H1 (cell line): Measurements from ENCODE around the gene TAF4. TPM values are rescaled to one million over a fixed set of nuclear protein-coding genes. Genes with fewer than 3 reads are reported as not detected.

ENCODE experiments used
- CTCF ChIA-PET: fragments of 300-600 bp; sonication (Branson Sonifier 250); formaldehyde crosslinking; loops from one replicate; lab custom pipeline; 2021; ENCODE audit not compliant: partially characterized antibody; lab: Charles Lee
- POLR2A ChIA-PET: fragments of 300-600 bp; sonication (Branson Sonifier 250); formaldehyde crosslinking; loops from one replicate; lab custom pipeline; 2021; ENCODE audit warnings: inconsistent platforms; ENCODE audit not compliant: partially characterized antibody; lab: Charles Lee
- DNase-seq, 2 experiments: peaks; one replicate each; pipeline versions ENCODE4 v3.0.0 to v3.0.0-alpha.2; 2010 to 2022; ENCODE audit warnings: low spot score in 2 of 2, low read depth in 1 of 2, mixed read lengths in 1 of 2
- FAIRE-seq: peaks from 2 replicates; lab custom pipeline; 2011; peaks lifted over from hg19 to GRCh38; lab: Jason Lieb, UNC
- H2AFZ ChIP-seq: 2 replicates; pipeline ENCODE4 v1.8.1; 2012; ENCODE audit warnings: low read length, inconsistent platforms
- H2AK5ac ChIP-seq: 2 replicates; pipeline ENCODE4 v1.6.1; 2013; ENCODE audit warnings: low read depth, low read length
- H2BK120ac ChIP-seq: replicated peaks from 2 replicates; pipeline ENCODE3; 2013; ENCODE audit warnings: low read depth, low read length, inconsistent platforms
- H2BK12ac ChIP-seq: 2 replicates; pipeline ENCODE4 v1.6.1; 2013; ENCODE audit warnings: low read depth, low read length
- H2BK15ac ChIP-seq: 2 replicates; pipeline ENCODE4 v1.6.1; 2013; ENCODE audit warnings: low read length
- H2BK20ac ChIP-seq: 2 replicates; pipeline ENCODE4 v1.6.1; 2013; ENCODE audit warnings: low read length
- H2BK5ac ChIP-seq: 2 replicates; pipeline ENCODE4 v1.6.1; 2013; ENCODE audit warnings: low read depth, low read length
- H3K14ac ChIP-seq: 2 replicates; pipeline ENCODE4 v1.6.1; 2013; ENCODE audit warnings: inconsistent platforms; ENCODE audit not compliant: insufficient read length
- H3K18ac ChIP-seq: 2 replicates; pipeline ENCODE4 v1.6.1; 2013; ENCODE audit warnings: low read length; ENCODE audit errors: extremely low read depth
- H3K23ac ChIP-seq: 2 replicates; pipeline ENCODE4 v1.6.1; 2013; ENCODE audit warnings: inconsistent platforms; ENCODE audit not compliant: insufficient read length
- H3K23me2 ChIP-seq: 2 replicates; pipeline ENCODE4 v1.6.1; 2013; ENCODE audit warnings: low read depth, low read length
- H3K27ac ChIP-seq: 2 replicates; pipeline ENCODE4 v1.6.1; 2011; ENCODE audit warnings: low read depth, low read length, inconsistent platforms
- H3K27me3 ChIP-seq, 4 experiments: replicated peaks in 1 of 4; 1 replicate in 1 of 4; 2 replicates in 3 of 4; pipeline versions ENCODE4 v1.6.1 to v1.8.1; 2011 to 2013; ENCODE audit warnings: low read length in 3 of 4, mild to moderate bottlenecking in 3 of 4, inconsistent platforms in 2 of 4, mixed read lengths in 2 of 4, moderate library complexity in 1 of 4; ENCODE audit not compliant: control insufficient read depth in 3 of 4, insufficient read depth in 3 of 4; ENCODE audit errors: extremely low read depth in 1 of 4
- H3K36me3 ChIP-seq, 4 experiments: 2 replicates each; pipeline versions ENCODE4 v1.6.1 to v1.8.1; 2011 to 2013; ENCODE audit warnings: mild to moderate bottlenecking in 4 of 4, low read length in 3 of 4, moderate library complexity in 2 of 4, control low read depth in 1 of 4, inconsistent platforms in 1 of 4; ENCODE audit not compliant: insufficient read depth in 4 of 4, control insufficient read depth in 2 of 4
- H3K4ac ChIP-seq: replicated peaks from 2 replicates; pipeline ENCODE3; 2013; ENCODE audit warnings: low read length, low read depth, mixed read lengths, inconsistent platforms; ENCODE audit not compliant: insufficient read length
- H3K4me1 ChIP-seq, 4 experiments: replicated peaks in 1 of 4; 1 replicate in 1 of 4; 2 replicates in 3 of 4; pipeline versions ENCODE4 v1.6.1 to v1.8.1; 2011 to 2013; ENCODE audit warnings: low read length in 3 of 4, inconsistent platforms in 2 of 4, mixed read lengths in 1 of 4; ENCODE audit not compliant: insufficient read depth in 4 of 4, control insufficient read depth in 3 of 4
- H3K4me2 ChIP-seq, 2 experiments: 2 replicates each; pipeline versions ENCODE4 v1.6.1 to v1.8.1; 2011 to 2013; ENCODE audit warnings: low read depth in 2 of 2, low read length in 2 of 2, control low read depth in 1 of 2, inconsistent platforms in 1 of 2, mild to moderate bottlenecking in 1 of 2; ENCODE audit not compliant: insufficient read depth in 1 of 2
- H3K4me3 ChIP-seq, 4 experiments: fragments of 200-600, 300-600 bp in 1 of 4; sonication (generic), shearing (Covaris generic), sonication (Bioruptor Twin) in 1 of 4; 2 replicates each; pipeline versions ENCODE4 v1.5.1 to v1.8.1; 2011 to 2016; ENCODE audit warnings: low read length in 4 of 4, low read depth in 3 of 4, control low read depth in 2 of 4, inconsistent platforms in 2 of 4, mild to moderate bottlenecking in 2 of 4, mixed read lengths in 1 of 4, moderate library complexity in 1 of 4; ENCODE audit not compliant: insufficient read depth in 2 of 4; ENCODE audit errors: extremely low read depth in 1 of 4
- H3K56ac ChIP-seq: replicated peaks from 2 replicates; pipeline ENCODE3; 2013; ENCODE audit warnings: low read depth, mild to moderate bottlenecking, mixed read lengths, low read length, inconsistent platforms; ENCODE audit not compliant: insufficient read length
- H3K79me1 ChIP-seq: 2 replicates; pipeline ENCODE4 v1.6.1; 2013; ENCODE audit warnings: low read depth, low read length, control low read depth
- H3K79me2 ChIP-seq, 2 experiments: 2 replicates each; pipeline versions ENCODE4 v1.6.1 to v1.8.1; 2012 to 2013; ENCODE audit warnings: low read length in 2 of 2, mild to moderate bottlenecking in 2 of 2, inconsistent platforms in 1 of 2; ENCODE audit not compliant: insufficient read depth in 2 of 2, control insufficient read depth in 1 of 2
- H3K9ac ChIP-seq, 4 experiments: replicated peaks in 1 of 4; 1 replicate in 1 of 4; 2 replicates in 3 of 4; pipeline versions ENCODE4 v1.6.1 to v1.8.1; 2011 to 2013; ENCODE audit warnings: low read depth in 3 of 4, low read length in 3 of 4, control low read depth in 2 of 4, mild to moderate bottlenecking in 2 of 4, moderate library complexity in 2 of 4, inconsistent platforms in 1 of 4; ENCODE audit errors: extremely low read depth in 1 of 4
- H3K9me3 ChIP-seq, 2 experiments: 2 replicates each; pipeline versions ENCODE4 v1.6.1 to v1.8.1; 2012 to 2013; ENCODE audit warnings: mild to moderate bottlenecking in 2 of 2, moderate library complexity in 2 of 2, control low read depth in 1 of 2, inconsistent platforms in 1 of 2, low read depth in 1 of 2, low read length in 1 of 2, mixed read lengths in 1 of 2; ENCODE audit not compliant: insufficient read depth in 2 of 2
- H4K20me1 ChIP-seq, 2 experiments: replicated peaks in 1 of 2; 2 replicates each; pipeline versions ENCODE3 to v1.8.1; 2011 to 2013; ENCODE audit warnings: inconsistent platforms in 2 of 2, low read length in 2 of 2, mild to moderate bottlenecking in 1 of 2; ENCODE audit not compliant: insufficient read depth in 2 of 2, control insufficient read depth in 1 of 2
- H4K5ac ChIP-seq: 2 replicates; pipeline ENCODE4 v1.6.1; 2013; ENCODE audit warnings: low read length, low read depth, mixed read lengths, inconsistent platforms; ENCODE audit not compliant: insufficient read length
- H4K8ac ChIP-seq: 2 replicates; pipeline ENCODE4 v1.8.0; 2013; ENCODE audit warnings: mild to moderate bottlenecking, moderate library complexity, low read length, inconsistent platforms; ENCODE audit not compliant: insufficient read depth; ENCODE audit errors: extremely low read depth
- H4K91ac ChIP-seq: replicated peaks from 2 replicates; pipeline ENCODE3; 2013; ENCODE audit warnings: low read length, mixed read lengths, inconsistent platforms; ENCODE audit not compliant: insufficient read length
- EZH2 ChIP-seq: fragments of 200-600 bp; sonication (generic); IDR thresholded peaks from 2 replicates; pipeline ENCODE4 v1.7.1; 2012; ENCODE audit warnings: low read depth, mild to moderate bottlenecking, moderate library complexity, low read length, inconsistent platforms; ENCODE audit not compliant: severe bottlenecking
- KDM5A ChIP-seq: fragments of 200-600 bp; IDR thresholded peaks from 2 replicates; pipeline ENCODE4 v1.7.1; 2012; ENCODE audit warnings: mild to moderate bottlenecking, low read length, inconsistent platforms, mixed read lengths
- PHF8 ChIP-seq: fragments of 200-600 bp; sonication (generic); conservative IDR thresholded peaks from 2 replicates; pipeline ENCODE4 v1.7.1; 2012; ENCODE audit warnings: low read depth, mild to moderate bottlenecking, inconsistent platforms, low read length, moderate library complexity
- RNF2 ChIP-seq: fragments of 200-900, 300-1000 bp; sonication (generic); IDR thresholded peaks from 2 replicates; pipeline ENCODE4 v1.7.1; 2016; ENCODE audit warnings: borderline replicate concordance, low read depth, mild to moderate bottlenecking, antibody characterized with exemption, low read length; ENCODE audit not compliant: poor library complexity, severe bottlenecking; ENCODE audit errors: missing control alignments
- SP1 ChIP-seq: IDR thresholded peaks from 2 replicates; pipeline ENCODE4 v1.6.1; 2011; ENCODE audit warnings: low read depth, low read length
- TCF12 ChIP-seq: IDR thresholded peaks from 2 replicates; pipeline ENCODE4 v1.6.1; 2011; ENCODE audit warnings: low read depth, mild to moderate bottlenecking, low read length
- WGBS, 2 experiments: shearing (Covaris generic) in 1 of 2; methylation state at CpG; one replicate each; pipeline versions ENCODE4 v1.1.6 to v1.1.7; 2013 to 2015; ENCODE audit warnings: low lambda C conversion rate in 2 of 2, mixed read lengths in 2 of 2, inconsistent platforms in 1 of 2, low coverage in 1 of 2, missing lambda C conversion rate in 1 of 2; ENCODE audit not compliant: insufficient replicate concordance in 2 of 2, insufficient coverage in 1 of 2, insufficient read length in 1 of 2; ENCODE audit errors: extremely low coverage in 1 of 2, missing lambda C conversion rate in 1 of 2; 5-methylcytosine and 5-hydroxymethylcytosine counted together
- polyA plus RNA-seq, 7 experiments: library from polyadenylated mRNA; depleted of rRNA in 3 of 7; stranded (reverse) in 5 of 7; unstranded in 2 of 7; fragments of >200 nt in 5 of 7; fragments of 200-250 nt in 2 of 7; gene quantifications; 1 replicate in 5 of 7; 2 replicates in 1 of 7; 4 replicates in 1 of 7; pipeline versions ENCODE4 v1.2.1 to v1.2.3, GENCODE V29; 2011 to 2013; ENCODE audit warnings: missing spikeins in 2 of 7, mixed read lengths in 2 of 7
- total RNA-seq: library from RNA; stranded (reverse); fragmentation: NEBNext Ultra II Directional; extraction: Animal tissue kit (Norgen Biotek cat#: 25700); gene quantifications from 2 replicates; pipeline ENCODE4 v1.2.1, GENCODE V29; 2021

TAF4 gene
- total and polyA plus RNA-seq, 2 of the 8 experiments (the other 6 are each of a cell fraction or from before 2014, with no cell fraction given): 16.0 to 30.1 TPM

DNA sequence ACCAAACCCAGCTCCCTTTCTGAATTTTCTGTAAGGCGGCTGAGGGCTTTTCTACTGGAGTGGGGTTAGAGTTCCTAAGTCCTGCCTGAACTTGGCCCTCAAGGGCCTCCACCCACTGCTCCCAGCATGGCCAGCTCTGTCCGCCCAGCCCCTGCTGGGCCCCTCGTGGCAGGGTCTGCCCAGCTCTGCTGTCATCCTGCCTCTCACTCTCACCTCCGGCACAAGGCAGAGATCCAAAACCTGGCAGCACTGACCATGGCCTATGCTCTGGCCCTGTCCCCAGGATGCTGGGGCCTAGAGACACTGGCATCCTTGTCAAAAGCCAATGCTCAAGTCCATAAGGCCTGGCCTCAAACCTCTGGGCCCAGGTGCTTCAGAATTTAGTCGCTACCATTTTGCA is 61.1 kb downstream of the TAF4 start:
- H3K4me2 ChIP-seq: no peak overlapping the region
- CTCF ChIA-PET: interaction anchor here (0.9 kb wide), 1 partner anchor 30 kb away, joined by 4 read pairs; no protein-coding TSS in a partner anchor
- H3K36me3 ChIP-seq: peaks cover 19 to 59% (median 52%) of the 10 kb centered on the region in 4 experiments; a peak in 7 of 8 replicates
- no peaks in the 10 kb centered on the region; the same call in 1 of the 2 replicates for H3K79me1 ChIP-seq
- peaks cover 0 to 7% of the 10 kb centered on the region in 2 experiments for H4K20me1 ChIP-seq
- POLR2A ChIA-PET: interaction anchor here (1.3 to 1.6 kb wide), 2 partner anchors 123 to 138 kb away, joined by 3 to 4 read pairs; partner anchors contain the start of genes PSMA7 and SS18L1
- no peak overlapping the region for H2BK15ac ChIP-seq
- no peak overlapping the region for H2BK5ac ChIP-seq
- H2BK12ac ChIP-seq: no peak overlapping the region
- no peak overlapping the region for H2AK5ac ChIP-seq
- FAIRE-seq (no peak), DNase-seq (no peak)
- no peak overlapping the region for H2BK120ac ChIP-seq
- no peak overlapping the region for H3K4me3 ChIP-seq
- no peak overlapping the region for H2AFZ ChIP-seq
- no peak overlapping the region for H3K27ac ChIP-seq
- no peaks in the 10 kb centered on the region for H3K27me3 ChIP-seq
- H3K9me3 ChIP-seq: no peaks in the 10 kb centered on the region
- no peaks in the 10 kb centered on the region for H3K79me2 ChIP-seq
- H3K4me1 ChIP-seq: no peaks in the 10 kb centered on the region
- no peak overlapping the region for H3K56ac ChIP-seq
- H2BK20ac ChIP-seq: no peak overlapping the region
- no peak overlapping the region for H3K4ac ChIP-seq
- no peak overlapping the region for H4K91ac ChIP-seq
- H3K23ac ChIP-seq: no peak overlapping the region
- WGBS, 2 experiments: 90% methylated on average over 5 of the region's 5 CpGs; no CpG with 5 or more reads in 1 of the 2 experiments
- H4K8ac ChIP-seq: no peak overlapping the region
- no peak for TF ChIP-seq TCF12
- TF ChIP-seq PHF8: no peak
- no peak for TF ChIP-seq EZH2
- TF ChIP-seq RNF2: no peak
- TF ChIP-seq SP1: no peak
- no peak for TF ChIP-seq KDM5A
- H3K9ac ChIP-seq: no peak overlapping the region
- no peak overlapping the region for H4K5ac ChIP-seq
- H3K14ac ChIP-seq: no peak overlapping the region
- H3K23me2 ChIP-seq: no peaks in the 10 kb centered on the region
- H3K18ac ChIP-seq: no peak overlapping the region
